ENCODE measurements around the gene ARHGAP5.

ARHGAP5 gene

GRCh38 chr14:32075672-32076277 is 1.3 kb upstream of the ARHGAP5 start:
- no peak for DNase-seq (ENCODE audit: low read depth)

- DNase-seq (ENCODE audit: low read depth), result peak; percentile 30
Measured at GRCh38 chr14:32076278-32077080, 625 bp upstream of the ARHGAP5 start.

- DNase-seq (ENCODE audit: low read depth), result no peak
Measured at GRCh38 chr14:32078023-32078857, 1.1 kb downstream of the ARHGAP5 start.

- no peak for DNase-seq (ENCODE audit: low read depth)
Measured at GRCh38 chr14:32078858-32079216, 1.7 kb downstream of the ARHGAP5 start.

- no peak for DNase-seq (ENCODE audit: low read depth)
Measured at GRCh38 chr14:32079264-32079663, 2.2 kb downstream of the ARHGAP5 start.

- no peak for DNase-seq (ENCODE audit: low read depth)
Measured at GRCh38 chr14:32080001-32080510, 3.0 kb downstream of the ARHGAP5 start.

GRCh38 chr14:32081901-32082300 is 4.8 kb downstream of the ARHGAP5 start:
- no peak for DNase-seq (ENCODE audit: low read depth)

- no peak for DNase-seq (ENCODE audit: low read depth)
Measured at GRCh38 chr14:32083315-32083624, 6.2 kb downstream of the ARHGAP5 start.

- DNase-seq (ENCODE audit: low read depth), result no peak
Measured at GRCh38 chr14:32083789-32084188, 6.7 kb downstream of the ARHGAP5 start.

GRCh38 chr14:32085182-32085844 is 8.2 kb downstream of the ARHGAP5 start:
- no peak for DNase-seq (ENCODE audit: low read depth)

- no peak for DNase-seq (ENCODE audit: low read depth)
Measured at GRCh38 chr14:32085845-32086383, 8.8 kb downstream of the ARHGAP5 start.

- no peak for DNase-seq (ENCODE audit: low read depth)
Measured at GRCh38 chr14:32087173-32087861, 10.2 kb downstream of the ARHGAP5 start.

- no peak for DNase-seq (ENCODE audit: low read depth)
Measured at GRCh38 chr14:32087907-32088306, 10.8 kb downstream of the ARHGAP5 start.

- no peak for DNase-seq (ENCODE audit: low read depth)
Measured at GRCh38 chr14:32090686-32091085, 13.6 kb downstream of the ARHGAP5 start.

- DNase-seq (ENCODE audit: low read depth), result no peak
Measured at GRCh38 chr14:32099473-32099872, 22.4 kb downstream of the ARHGAP5 start.

- DNase-seq (ENCODE audit: low read depth), result no peak
Measured at GRCh38 chr14:32100175-32100574, 23.1 kb downstream of the ARHGAP5 start.

- DNase-seq (ENCODE audit: low read depth), result no peak
Measured at GRCh38 chr14:32102152-32102787, 25.2 kb downstream of the ARHGAP5 start.

- no peak for DNase-seq (ENCODE audit: low read depth)
Measured at GRCh38 chr14:32102968-32103367, 25.9 kb downstream of the ARHGAP5 start.

- DNase-seq (ENCODE audit: low read depth), result no peak
Measured at GRCh38 chr14:32104308-32104707, 27.2 kb downstream of the ARHGAP5 start.

GRCh38 chr14:32104803-32105202 is 27.7 kb downstream of the ARHGAP5 start:
- DNase-seq (ENCODE audit: low read depth), result no peak
